Right atrium auricular region (tissue), 2 donors: ENCODE results near the gene ZNF385B. TPM values are rescaled to one million over a fixed set of nuclear protein-coding genes. Genes with fewer than 3 reads are reported as not detected.

Source experiments
- DNase-seq: peaks from one replicate; pipeline ENCODE4 v3.0.0-alpha.2; 2019; ENCODE audit warnings: low spot score
- H3K27ac ChIP-seq, 2 donors: fragments of 200-600 bp; sonication (generic); 1 replicate in 1 of 2; 2 replicates in 1 of 2; pipeline ENCODE4 v1.5.1; 2016 to 2019
- H3K27me3 ChIP-seq, 2 donors: fragments of 200-600 bp; sonication (generic); one replicate each; pipeline versions ENCODE4 v1.5.1 to v1.6.0; 2017 to 2019
- H3K36me3 ChIP-seq: fragments of 200-600 bp; sonication (generic); one replicate; pipeline ENCODE4 v1.5.1; 2016
- H3K4me1 ChIP-seq, 2 donors: fragments of 200-600 bp; sonication (generic); one replicate each; pipeline versions ENCODE4 v1.5.1 to v1.6.0; 2017 to 2019
- H3K4me3 ChIP-seq, 2 donors: fragments of 200-600 bp; sonication (generic); 1 replicate in 1 of 2; 2 replicates in 1 of 2; pipeline ENCODE4 v1.5.1; 2017 to 2019; ENCODE audit warnings: mild to moderate bottlenecking in 1 of 2, moderate library complexity in 1 of 2
- H3K9me3 ChIP-seq, 2 donors: fragments of 200-600 bp; sonication (generic); one replicate each; pipeline ENCODE4 v1.5.1; 2019
- CTCF ChIP-seq, 2 donors: fragments of 200-600 bp; sonication (generic); IDR thresholded peaks; one replicate each; pipeline ENCODE4 v1.5.1; 2019; ENCODE audit warnings: antibody characterized with exemption in 2 of 2
- total RNA-seq, 2 donors: library from RNA; depleted of rRNA; stranded (reverse); fragments of >200 nt; gene quantifications; one replicate each; pipeline ENCODE4 v1.1.0, GENCODE V29; 2016

The ZNF385B gene
- total RNA-seq, 2 donors from 2014 or later, result 23.2 to 33.3 TPM

GRCh38 chr2:179652296-179652695, 209.1 kb downstream of the ZNF385B start:
- no peaks in the 10 kb centered on the region for H3K36me3 ChIP-seq
- no peak for DNase-seq
- no peaks in the 10 kb centered on the region for H3K4me1 ChIP-seq
- H3K9me3 ChIP-seq, result no peaks in the 10 kb centered on the region
- H3K27ac ChIP-seq, result no peak overlapping the region
- no peak for TF ChIP-seq CTCF (IDR thresholded peaks at IDR 0.05)
- H3K4me3 ChIP-seq, result no peak overlapping the region
- H3K27me3 ChIP-seq, result no peaks in the 10 kb centered on the region

DNA sequence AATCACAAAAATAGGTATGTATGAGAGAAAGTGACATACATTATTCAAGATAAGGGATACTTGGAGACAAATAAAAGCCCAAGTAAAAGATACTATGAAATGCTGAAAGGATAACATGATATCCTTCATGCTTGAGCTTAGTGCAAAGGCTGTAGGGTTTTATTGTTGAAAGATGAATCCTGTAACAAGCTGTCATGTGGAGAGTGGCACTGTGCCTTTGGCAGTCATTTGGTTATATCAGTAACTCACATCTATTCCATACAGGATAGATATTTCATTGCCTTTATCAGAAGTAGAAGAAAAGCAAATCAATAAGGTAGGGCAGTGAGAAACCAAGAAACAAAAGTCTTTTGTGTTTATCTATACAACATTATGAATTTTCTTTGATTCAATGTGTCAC, 211.0 kb downstream of the ZNF385B start:
- no peaks in the 10 kb centered on the region for H3K27me3 ChIP-seq
- H3K4me3 ChIP-seq, result no peak overlapping the region
- no peaks in the 10 kb centered on the region for H3K4me1 ChIP-seq
- no peaks in the 10 kb centered on the region for H3K36me3 ChIP-seq
- no peak for TF ChIP-seq CTCF (IDR thresholded peaks at IDR 0.05)
- H3K27ac ChIP-seq, result no peak overlapping the region
- DNase-seq, result no peak
- H3K9me3 ChIP-seq, result no peaks in the 10 kb centered on the region

DNA sequence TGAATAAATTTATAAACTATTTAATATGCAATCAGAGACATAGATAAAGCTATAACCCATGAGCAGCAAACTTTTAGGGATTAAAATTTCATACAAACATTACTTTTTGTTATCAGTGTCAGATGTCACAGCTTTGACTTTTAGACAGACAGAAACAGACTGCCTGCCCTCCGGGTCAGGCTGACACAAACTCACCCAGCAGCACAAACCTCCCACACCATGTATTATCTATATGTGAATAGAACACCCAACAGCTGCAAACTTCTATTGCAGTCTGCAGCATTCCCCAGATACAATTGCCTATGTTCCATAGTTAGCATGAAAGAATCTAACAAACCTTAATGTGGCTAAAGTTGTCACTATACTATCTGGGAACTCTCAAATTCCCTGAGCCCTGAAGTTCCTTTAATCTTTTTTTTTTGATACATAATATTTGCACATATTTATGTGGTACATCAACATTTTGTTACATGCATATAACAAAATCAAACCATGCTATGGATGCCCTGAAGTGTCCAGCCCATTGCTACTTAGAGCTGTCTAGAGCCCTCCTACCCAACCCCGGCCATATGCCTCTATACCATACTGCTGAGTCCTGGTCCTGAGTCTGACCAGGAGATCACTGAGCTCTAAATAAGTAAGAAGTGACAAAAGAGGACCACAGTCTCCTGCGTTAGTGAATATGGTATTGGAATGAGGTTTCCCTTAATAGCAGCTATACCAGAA, 214.4 kb downstream of the ZNF385B start:
- no peak overlapping the region for H3K27ac ChIP-seq
- no peaks in the 10 kb centered on the region for H3K36me3 ChIP-seq

GRCh38 chr2:179646173-179646769, 215.1 kb downstream of the ZNF385B start:
- TF ChIP-seq CTCF (IDR thresholded peaks at IDR 0.05), result no peak
- no peaks in the 10 kb centered on the region for H3K36me3 ChIP-seq
- H3K27ac ChIP-seq, result no peak overlapping the region
- H3K4me1 ChIP-seq, result no peaks in the 10 kb centered on the region
- no peaks in the 10 kb centered on the region for H3K9me3 ChIP-seq
- DNase-seq, result no peak
- no peak overlapping the region for H3K4me3 ChIP-seq
- no peaks in the 10 kb centered on the region for H3K27me3 ChIP-seq

More for the DNA sequence above, 214.4 kb downstream of the ZNF385B start:
- Histone ChIP-seq H3K27me3 (no peaks in the 10 kb centered on the region), H3K4me3 (no peak overlapping the region), H3K4me1 (no peaks in the 10 kb centered on the region), H3K9me3 (no peaks in the 10 kb centered on the region)
- TF ChIP-seq CTCF (IDR thresholded peaks at IDR 0.05), result no peak
- no peak for DNase-seq

DNA sequence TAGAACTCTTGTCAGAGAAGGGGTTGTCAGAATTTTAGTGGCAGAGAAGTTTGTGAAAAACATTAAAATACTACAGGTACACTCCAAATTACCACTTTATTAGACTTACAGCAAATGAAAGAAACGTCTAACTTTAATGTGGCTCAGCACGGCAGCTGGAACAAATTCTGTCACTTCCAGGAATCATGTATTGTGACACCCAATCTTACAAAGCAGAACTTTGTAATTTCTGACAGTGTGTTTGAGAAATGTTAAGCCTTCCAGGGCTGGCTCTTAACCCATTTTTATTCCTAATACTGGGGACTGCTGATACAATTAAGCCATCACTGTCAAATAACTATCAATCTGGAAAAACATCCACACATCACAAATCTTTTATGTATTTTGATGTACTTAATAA, 216.4 kb downstream of the ZNF385B start:
- Histone ChIP-seq H3K27ac (no peak overlapping the region), H3K4me3 (no peak overlapping the region), H3K9me3 (no peaks in the 10 kb centered on the region), H3K36me3 (no peaks in the 10 kb centered on the region), H3K27me3 (no peaks in the 10 kb centered on the region), H3K4me1 (no peaks in the 10 kb centered on the region)
- DNase-seq, result no peak
- TF ChIP-seq CTCF (IDR thresholded peaks at IDR 0.05), result no peak
